ENCODE data around the gene ERC2. TPM values are rescaled to one million over a fixed set of nuclear protein-coding genes. Genes with fewer than 3 reads are reported as not detected.

Gene ERC2
- total and polyA plus RNA-seq, 2 donors (not counting 3 experiments of a cell fraction or from before 2014, with no cell fraction given) = 5.6 to 15.5 TPM

DNA sequence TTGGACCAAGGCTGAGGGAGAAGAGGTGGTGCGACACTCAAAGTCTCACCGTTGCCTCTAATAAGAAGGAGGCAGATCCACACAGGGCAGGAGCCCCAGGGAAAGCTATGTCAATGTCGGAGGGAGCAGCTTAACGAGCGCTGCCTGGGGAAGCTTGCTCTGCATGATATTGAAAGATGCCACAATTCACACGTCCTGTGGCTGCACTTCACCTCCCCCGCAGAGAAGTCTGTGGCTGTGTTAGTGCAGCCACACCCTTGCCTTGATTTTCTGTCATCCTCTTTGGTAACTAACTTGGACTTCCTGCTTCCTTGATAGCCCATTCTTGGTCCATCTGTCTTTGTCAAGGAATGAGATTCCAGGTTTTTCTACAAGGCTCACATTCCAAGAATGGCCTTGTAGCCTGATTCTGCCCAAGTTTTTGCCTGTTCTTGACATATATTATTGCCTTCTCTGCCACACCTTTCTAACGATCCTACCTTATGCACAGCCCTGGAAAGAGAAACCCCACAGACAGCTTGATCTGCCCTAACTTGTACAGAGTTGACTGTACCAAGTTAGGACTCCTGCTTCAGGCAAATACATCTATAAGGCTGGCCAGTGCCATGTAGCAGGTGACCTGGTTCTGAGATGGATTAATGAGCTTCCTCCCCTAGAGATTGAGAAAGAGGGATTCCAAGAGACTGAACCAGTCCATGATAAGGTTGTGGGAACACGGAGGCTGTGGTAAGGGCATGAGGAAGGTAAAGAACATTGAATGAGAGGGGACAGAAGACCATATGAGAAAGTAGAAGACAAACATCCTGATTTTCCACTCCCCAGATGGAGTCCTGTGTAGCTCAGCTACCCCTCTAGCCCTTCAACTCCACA lies 828.1 kb downstream of the ERC2 start:
- no TSS peak for BruUV-seq (replicated peaks)
- Histone ChIP-seq H3K27me3 (ENCODE audit: control insufficient read depth in 2 of 2, insufficient read depth in 2 of 2, low read length in 2 of 2) (no peaks in the 10 kb centered on the region), H3K4me2 (ENCODE audit: insufficient read depth, low read length) (no peak overlapping the region), H3K4me3 (replicated peaks in 1 of 3; ENCODE audit: insufficient read depth in 1 of 3, low read depth in 1 of 3, low read length in 3 of 3) (no peak overlapping the region), H3K79me2 (ENCODE audit: control insufficient read depth, insufficient read depth, low read length) (no peaks in the 10 kb centered on the region), H3K4me1 (ENCODE audit: control insufficient read depth, extremely low read depth, insufficient read depth, low read length) (no peaks in the 10 kb centered on the region), H3K9me1 (replicated peaks; ENCODE audit: control insufficient read depth, extremely low read depth, insufficient read depth, low read length) (no peaks in the 10 kb centered on the region), H3K9ac (replicated peaks; ENCODE audit: extremely low read depth, insufficient read depth, low read length) (no peak overlapping the region), H3K27ac (ENCODE audit: insufficient read depth, low read depth, low read length) (no peak overlapping the region), H3K9me3 (replicated peaks; ENCODE audit: control insufficient read depth, insufficient read depth, low read length) (no peaks in the 10 kb centered on the region), H4K20me1 (replicated peaks; ENCODE audit: control insufficient read depth, extremely low read depth, insufficient read depth, low read length) (no peaks in the 10 kb centered on the region), H2AFZ (ENCODE audit: low read depth, low read length) (no peak overlapping the region), H3K36me3 (ENCODE audit: control insufficient read depth in 2 of 2, extremely low read depth in 1 of 2, insufficient read depth in 2 of 2, low read length in 2 of 2) (no peaks in the 10 kb centered on the region)
- dilution Hi-C loops (cut with MboI; ENCODE audit: extremely low pct_ligation_motif_present, low sequenced_read_pairs) = no loop called here
- POLR2A ChIA-PET = no interaction called here
- intact Hi-C loops (cut with micrococcal nuclease) = no loop called here
- DNase-seq (ENCODE audit: low read depth, low spot score) (no peak), FAIRE-seq (no peak)
- TF ChIP-seq FOS (IDR thresholded peaks at IDR 0.05; ENCODE audit: borderline replicate concordance, insufficient read depth, low read length) (no peak), CTCF (IDR thresholded peaks at IDR 0.05; ENCODE audit: extremely low read depth in 1 of 2, insufficient read depth in 1 of 2, low read depth in 1 of 2, low read length in 2 of 2) (no peak), POLR2A (IDR thresholded peaks at IDR 0.05; ENCODE audit: low read depth, low read length) (no peak), JUN (IDR thresholded peaks at IDR 0.05; ENCODE audit: borderline replicate concordance, insufficient read depth, insufficient read length, low read depth) (no peak), MYC (IDR thresholded peaks at IDR 0.05; ENCODE audit: low read depth, low read length) (no peak)
- CTCF ChIA-PET = no interaction called here

GRCh38 chr3:55639143-55639542 lies 829.1 kb downstream of the ERC2 start:
- Histone ChIP-seq H3K27ac (ENCODE audit: insufficient read depth, low read depth, low read length) (no peak overlapping the region), H3K36me3 (ENCODE audit: control insufficient read depth in 2 of 2, extremely low read depth in 1 of 2, insufficient read depth in 2 of 2, low read length in 2 of 2) (no peaks in the 10 kb centered on the region), H3K4me2 (ENCODE audit: insufficient read depth, low read length) (no peak overlapping the region), H3K9me1 (replicated peaks; ENCODE audit: control insufficient read depth, extremely low read depth, insufficient read depth, low read length) (no peaks in the 10 kb centered on the region), H3K9ac (replicated peaks; ENCODE audit: extremely low read depth, insufficient read depth, low read length) (no peak overlapping the region), H3K27me3 (ENCODE audit: control insufficient read depth in 2 of 2, insufficient read depth in 2 of 2, low read length in 2 of 2) (no peaks in the 10 kb centered on the region), H3K9me3 (replicated peaks; ENCODE audit: control insufficient read depth, insufficient read depth, low read length) (no peaks in the 10 kb centered on the region), H3K4me1 (ENCODE audit: control insufficient read depth, extremely low read depth, insufficient read depth, low read length) (no peaks in the 10 kb centered on the region), H2AFZ (ENCODE audit: low read depth, low read length) (no peak overlapping the region), H4K20me1 (replicated peaks; ENCODE audit: control insufficient read depth, extremely low read depth, insufficient read depth, low read length) (no peaks in the 10 kb centered on the region), H3K79me2 (ENCODE audit: control insufficient read depth, insufficient read depth, low read length) (no peaks in the 10 kb centered on the region), H3K4me3 (replicated peaks in 1 of 3; ENCODE audit: insufficient read depth in 1 of 3, low read depth in 1 of 3, low read length in 3 of 3) (no peak overlapping the region)
- no peak for DNase-seq (ENCODE audit: low read depth, low spot score)
- dilution Hi-C loops (cut with MboI; ENCODE audit: extremely low pct_ligation_motif_present, low sequenced_read_pairs) (no loop called here), intact Hi-C loops (cut with micrococcal nuclease) (no loop called here)
- no peak for FAIRE-seq
- CTCF ChIA-PET = no interaction called here
- BruUV-seq (replicated peaks) = no TSS peak
- TF ChIP-seq MAX (IDR thresholded peaks at IDR 0.05; ENCODE audit: insufficient read depth, insufficient read length) (no peak), EZH2 (IDR thresholded peaks at IDR 0.05; ENCODE audit: borderline replicate concordance, low read depth, low read length, severe bottlenecking) (no peak), FOS (IDR thresholded peaks at IDR 0.05; ENCODE audit: borderline replicate concordance, insufficient read depth, low read length) (no peak), POLR2A (IDR thresholded peaks at IDR 0.05; ENCODE audit: low read depth, low read length) (no peak), GATA2 (IDR thresholded peaks at IDR 0.05; ENCODE audit: insufficient read depth, insufficient read length, low read depth, low read length) (no peak), POLR2AphosphoS5 (IDR thresholded peaks at IDR 0.05; ENCODE audit: insufficient read depth, low read depth, low read length) (no peak), MYC (IDR thresholded peaks at IDR 0.05; ENCODE audit: low read depth, low read length) (no peak), JUN (IDR thresholded peaks at IDR 0.05; ENCODE audit: borderline replicate concordance, insufficient read depth, insufficient read length, low read depth) (no peak), CTCF (IDR thresholded peaks at IDR 0.05; ENCODE audit: extremely low read depth in 1 of 2, insufficient read depth in 1 of 2, low read depth in 1 of 2, low read length in 2 of 2) (no peak)
- POLR2A ChIA-PET = no interaction called here
